ENCODE measurements around the gene ANKRD16. TPM values are rescaled to one million over a fixed set of nuclear protein-coding genes. Genes with fewer than 3 reads are reported as not detected.

Gene ANKRD16
- total RNA-seq, 1 donor from 2014 or later, result 8.2 TPM

Other genes starting within 250 kb of the ANKRD16 start
- 12.7 and 16.6 TPM in 2 replicates for gene ASB13, start 223.3 kb downstream of the ANKRD16 start, total RNA-seq
- 68.4 and 110 TPM in 2 replicates for gene TASOR2, start 205.1 kb downstream of the ANKRD16 start, total RNA-seq
- gene GDI2, start 76.5 kb downstream of the ANKRD16 start, total RNA-seq, result 411 and 630 TPM in 2 replicates
- 80.2 and 110 TPM in 2 replicates for gene FBH1, start 350 bp upstream of the ANKRD16 start, total RNA-seq
- 1.9 and 3.5 TPM in 2 replicates for gene IL15RA, start 87.7 kb upstream of the ANKRD16 start, total RNA-seq
- not detected in 2 replicates for gene IL2RA, start 172.5 kb upstream of the ANKRD16 start, total RNA-seq
- gene RBM17, start 199.1 kb upstream of the ANKRD16 start, total RNA-seq, result 32.0 and 60.3 TPM in 2 replicates

Data from renal cortical epithelial cell (primary cell).